Keratinocyte (primary cell): Measurements from ENCODE around the gene HSBP1. TPM values are rescaled to one million over a fixed set of nuclear protein-coding genes. Genes with fewer than 3 reads are reported as not detected.

Experiments used
- DNase-seq: peaks from one replicate; pipeline ENCODE4 v3.0.0-alpha.2; 2011; ENCODE audit warnings: low read depth, missing footprints, low spot score
- FAIRE-seq: peaks from 2 replicates; lab custom pipeline; 2011; peaks lifted over from hg19 to GRCh38; lab: Jason Lieb, UNC
- H2AFZ ChIP-seq: 2 replicates; pipeline ENCODE4 v1.6.0; 2012; ENCODE audit warnings: low read length, control low read depth, inconsistent platforms; ENCODE audit not compliant: control insufficient read depth
- H3K27ac ChIP-seq: 2 replicates; pipeline ENCODE4 v1.5.1; 2011; ENCODE audit warnings: low read length; ENCODE audit not compliant: control insufficient read depth, insufficient read depth
- H3K27me3 ChIP-seq: 3 replicates; pipeline ENCODE4 v1.6.0; 2011; ENCODE audit warnings: low read length; ENCODE audit not compliant: control insufficient read depth, insufficient read depth; ENCODE audit errors: extremely low read depth
- H3K36me3 ChIP-seq, 2 experiments: 2 replicates in 1 of 2; 3 replicates in 1 of 2; pipeline ENCODE4 v1.5.1; 2011; ENCODE audit warnings: low read length in 2 of 2, mild to moderate bottlenecking in 1 of 2; ENCODE audit not compliant: control insufficient read depth in 2 of 2, insufficient read depth in 2 of 2; ENCODE audit errors: extremely low read depth in 1 of 2
- H3K4me1 ChIP-seq: 3 replicates; pipeline ENCODE4 v1.5.1; 2011; ENCODE audit warnings: low read length; ENCODE audit not compliant: control insufficient read depth, insufficient read depth; ENCODE audit errors: extremely low read depth
- H3K4me2 ChIP-seq: 3 replicates; pipeline ENCODE4 v1.6.0; 2011; ENCODE audit warnings: low read depth, low read length; ENCODE audit not compliant: control insufficient read depth, insufficient read depth; ENCODE audit errors: extremely low read depth
- H3K4me3 ChIP-seq, 3 experiments: fragments of 200-600 bp in 1 of 3; sonication (generic) in 1 of 3; 2 replicates in 2 of 3; 3 replicates in 1 of 3; pipeline ENCODE4 v1.5.1; 2011 to 2016; ENCODE audit warnings: low read length in 3 of 3, mild to moderate bottlenecking in 3 of 3, control low read depth in 2 of 3, inconsistent platforms in 1 of 3, low read depth in 1 of 3, mixed read lengths in 1 of 3, mixed run types in 1 of 3, moderate library complexity in 1 of 3; ENCODE audit not compliant: control insufficient read depth in 2 of 3, insufficient read depth in 2 of 3; ENCODE audit errors: extremely low read depth in 1 of 3
- H3K79me2 ChIP-seq: 2 replicates; pipeline ENCODE4 v1.6.0; 2012; ENCODE audit warnings: low read length; ENCODE audit not compliant: control insufficient read depth, insufficient read depth
- H3K9ac ChIP-seq: 3 replicates; pipeline ENCODE4 v1.6.0; 2011; ENCODE audit warnings: low read length; ENCODE audit not compliant: control insufficient read depth, insufficient read depth; ENCODE audit errors: extremely low read depth
- H3K9me1 ChIP-seq: 3 replicates; pipeline ENCODE4 v1.6.0; 2011; ENCODE audit warnings: low read length; ENCODE audit not compliant: control insufficient read depth, insufficient read depth; ENCODE audit errors: extremely low read depth
- H3K9me3 ChIP-seq: 2 replicates; pipeline ENCODE4 v1.5.1; 2012; ENCODE audit warnings: low read depth, low read length; ENCODE audit not compliant: control insufficient read depth
- H4K20me1 ChIP-seq: 3 replicates; pipeline ENCODE4 v1.6.0; 2011; ENCODE audit warnings: low read length; ENCODE audit not compliant: control insufficient read depth, insufficient read depth; ENCODE audit errors: extremely low read depth
- CTCF ChIP-seq, 3 experiments: IDR thresholded peaks in 1 of 3; conservative IDR thresholded peaks in 1 of 3; optimal IDR thresholded peaks in 1 of 3; 2 replicates in 2 of 3; 3 replicates in 1 of 3; pipeline versions ENCODE3 to v1.5.1; 2011; ENCODE audit warnings: low read length in 3 of 3, mild to moderate bottlenecking in 3 of 3, moderate library complexity in 2 of 3, control low read depth in 1 of 3, inconsistent platforms in 1 of 3; ENCODE audit not compliant: insufficient read depth in 2 of 3; ENCODE audit errors: extremely low read depth in 1 of 3
- EZH2 ChIP-seq: IDR thresholded peaks from one replicate; pipeline ENCODE4 v1.6.1; 2012; ENCODE audit warnings: inconsistent platforms, mild to moderate bottlenecking, low read length, moderate library complexity
- dilution Hi-C: fragments of 300-500 bp; cut with MboI; formaldehyde crosslinking; loops from one replicate; pipeline ENCODE4 v1.7.0; 2020; ENCODE audit warnings: low sequenced_read_pairs; ENCODE audit not compliant: extremely low pct_ligation_motif_present
- polyA plus RNA-seq, 5 experiments: library from polyadenylated mRNA; depleted of rRNA in 3 of 5; stranded (reverse) in 3 of 5; stranded (forward) in 1 of 5; unstranded in 1 of 5; fragments of >200 nt; gene quantifications; 1 replicate in 1 of 5; 2 replicates in 3 of 5; 3 replicates in 1 of 5; pipeline versions ENCODE4 v1.2.1 to v1.2.3, GENCODE V29; 2011 to 2012; ENCODE audit warnings: missing spikeins in 2 of 5, low read depth in 1 of 5, low replicate concordance in 1 of 5

The HSBP1 gene
- polyA plus RNA-seq, 1 donor (not counting 4 experiments of a cell fraction or from before 2014, with no cell fraction given) = 264 TPM

DNA sequence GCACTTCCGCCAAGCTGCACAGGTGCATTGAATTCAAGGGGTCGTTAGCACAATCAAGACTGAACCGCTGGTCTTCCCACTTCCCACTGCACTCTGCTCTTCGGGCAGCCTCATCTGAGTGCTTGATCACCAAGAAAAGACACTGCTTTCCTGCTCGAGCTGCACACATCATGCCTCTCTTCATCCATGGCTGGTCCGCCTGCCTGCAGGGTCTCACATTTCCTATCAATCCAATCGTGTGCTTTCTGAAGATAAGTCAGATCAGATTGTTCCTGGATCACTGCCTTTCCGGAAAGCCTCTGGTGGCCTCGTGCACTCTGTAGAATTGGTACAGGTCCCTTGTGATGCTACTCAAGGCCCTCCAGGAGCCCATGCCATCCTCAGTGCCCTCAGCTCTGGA, 30.8 kb upstream of the HSBP1 start:
- Histone ChIP-seq H2AFZ (no peak overlapping the region), H3K36me3 (no peaks in the 10 kb centered on the region), H3K9me1 (no peaks in the 10 kb centered on the region), H4K20me1 (no peaks in the 10 kb centered on the region), H3K27me3 (no peaks in the 10 kb centered on the region), H3K27ac (no peak overlapping the region), H3K79me2 (no peaks in the 10 kb centered on the region), H3K9ac (no peak overlapping the region), H3K4me1 (no peaks in the 10 kb centered on the region), H3K4me3 (no peak overlapping the region), H3K9me3 (no peaks in the 10 kb centered on the region), H3K4me2 (no peak overlapping the region)
- dilution Hi-C loops = no loop called here
- FAIRE-seq (no peak), DNase-seq (no peak)
- no peak for TF ChIP-seq CTCF (optimal IDR thresholded peaks at IDR 0.05 in 1 of 3, IDR thresholded peaks at IDR 0.05 in 1 of 3, conservative IDR thresholded peaks at IDR 0.05 in 1 of 3; ENCODE audit: extremely low read depth in 1 of 3, insufficient read depth in 2 of 3, low read length in 3 of 3)
- TF ChIP-seq EZH2 = no peak

- dilution Hi-C loops = no loop called here
- no peak overlapping the region for H3K27ac ChIP-seq
- H3K9me1 ChIP-seq = no peaks in the 10 kb centered on the region
- DNase-seq = no peak
- H3K79me2 ChIP-seq = no peaks in the 10 kb centered on the region
- H3K4me2 ChIP-seq = no peak overlapping the region
- no peak overlapping the region for H3K9ac ChIP-seq
- H4K20me1 ChIP-seq = no peaks in the 10 kb centered on the region
- H3K27me3 ChIP-seq = no peaks in the 10 kb centered on the region
- no peak overlapping the region for H3K4me3 ChIP-seq
- H3K36me3 ChIP-seq = no peaks in the 10 kb centered on the region
- H3K9me3 ChIP-seq = no peaks in the 10 kb centered on the region
- H2AFZ ChIP-seq = no peak overlapping the region
- no peak for FAIRE-seq
- H3K4me1 ChIP-seq = no peaks in the 10 kb centered on the region
- no peak for TF ChIP-seq CTCF (optimal IDR thresholded peaks at IDR 0.05 in 1 of 3, IDR thresholded peaks at IDR 0.05 in 1 of 3, conservative IDR thresholded peaks at IDR 0.05 in 1 of 3; ENCODE audit: extremely low read depth in 1 of 3, insufficient read depth in 2 of 3, low read length in 3 of 3)
- TF ChIP-seq EZH2 = no peak
These were observed 27.9 kb upstream of the HSBP1 start for GRCh38 chr16:83779886-83780285.
